ENCODE results near the gene ERN2.
"Not testable (repeated sequence)": the region's sequence is repeated elsewhere in the genome, so short reads cannot be mapped to it uniquely, and the experiment has no call there.

ERN2 gene

GRCh38 chr16:23754594-23755483, 41.8 kb upstream of the ERN2 start, which contains the start of gene CHP2:
CHP2 (plus strand) TSS chr16:23755026; CDS start chr16:23755050, 24 bp downstream.
- Histone ChIP-seq H4K91ac (ENCODE audit: low read depth, low read length, poor library complexity) (no peak within 1 kb of the TSS), H3K9ac (ENCODE audit: low read depth, low read length, poor library complexity) (no peak within 1 kb of the TSS), H4K8ac (ENCODE audit: low read depth, low read length) (no peak within 1 kb of the TSS), H3K27me3 (ENCODE audit: control insufficient read depth in 3 of 3, insufficient read depth in 3 of 3, low read depth in 1 of 3, low read length in 3 of 3) (peaks cover 0 to 45% (median 23%) of the 10 kb centered on the region in 3 experiments), H3K18ac (ENCODE audit: low read length) (peak within 1 kb of the TSS; percentile 83), H3K27ac (replicated peaks; ENCODE audit: low read length) (no peak within 1 kb of the TSS), H2BK12ac (ENCODE audit: low read length) (no peak within 1 kb of the TSS), H3K4me1 (ENCODE audit: control insufficient read depth in 2 of 2, insufficient read depth in 1 of 2, low read depth in 1 of 2, low read length in 2 of 2) (no peaks in the 10 kb centered on the region), H2BK120ac (ENCODE audit: low read depth, low read length) (no peak within 1 kb of the TSS), H2BK15ac (ENCODE audit: low read length) (no peak within 1 kb of the TSS), H2AK5ac (ENCODE audit: low read depth, low read length) (peak within 1 kb of the TSS; percentile 75), H3K79me1 (ENCODE audit: low read depth, low read length) (no peaks in the 10 kb centered on the region), H3K9me3 (replicated peaks in 1 of 2; ENCODE audit: control insufficient read depth in 2 of 2, insufficient read depth in 1 of 2, low read depth in 1 of 2, low read length in 2 of 2) (peaks cover 0 to 4% of the 10 kb centered on the region in 2 donors), H3K14ac (ENCODE audit: low read length) (peak within 1 kb of the TSS; percentile 89), H3K4me2 (ENCODE audit: insufficient read depth, low read length, poor library complexity, severe bottlenecking) (peak within 1 kb of the TSS; percentile 45), H2AFZ (ENCODE audit: low read length) (peak within 1 kb of the TSS; percentile 73), H3K4me3 (ENCODE audit: low read length in 2 of 2) (peak within 1 kb of the TSS in 1 of 2 donors; percentile 71), H2BK5ac (ENCODE audit: low read length) (peak within 1 kb of the TSS; percentile 53), H3K36me3 (replicated peaks in 1 of 2; ENCODE audit: control insufficient read depth in 2 of 2, insufficient read depth in 2 of 2, low read length in 2 of 2) (no peaks in the 10 kb centered on the region), H3K23ac (ENCODE audit: low read depth, low read length, poor library complexity) (peak within 1 kb of the TSS; percentile 93), H3K4ac (ENCODE audit: low read length) (peak within 1 kb of the TSS; percentile 23)
- DNase-seq (ENCODE audit: low spot score), result no peak
- WGBS, 2 donors (ENCODE audit: extremely low coverage in 2 of 2, insufficient read length in 2 of 2, insufficient replicate concordance in 1 of 2), result no CpG with 5 or more reads among the region's 80 CpGs

GRCh38 chr16:23753908-23754593, 41.0 kb upstream of the ERN2 start:
- no peaks in the 10 kb centered on the region for H3K36me3 ChIP-seq (replicated peaks in 1 of 2; ENCODE audit: control insufficient read depth in 2 of 2, insufficient read depth in 2 of 2, low read length in 2 of 2)
- peaks cover 0 to 45% (median 23%) of the 10 kb centered on the region in 3 experiments for H3K27me3 ChIP-seq (ENCODE audit: control insufficient read depth in 3 of 3, insufficient read depth in 3 of 3, low read depth in 1 of 3, low read length in 3 of 3)
- no peak overlapping the region for H3K9ac ChIP-seq (ENCODE audit: low read depth, low read length, poor library complexity)
- no peak overlapping the region for H3K4me3 ChIP-seq (ENCODE audit: low read length in 2 of 2)
- peaks cover 0 to 4% of the 10 kb centered on the region in 2 donors for H3K9me3 ChIP-seq (replicated peaks in 1 of 2; ENCODE audit: control insufficient read depth in 2 of 2, insufficient read depth in 1 of 2, low read depth in 1 of 2, low read length in 2 of 2)
- no peak overlapping the region for H4K8ac ChIP-seq (ENCODE audit: low read depth, low read length)
- no peak for DNase-seq (ENCODE audit: low spot score)
- no peak overlapping the region for H3K14ac ChIP-seq (ENCODE audit: low read length)
- H3K4me2 ChIP-seq (ENCODE audit: insufficient read depth, low read length, poor library complexity, severe bottlenecking), result peak overlapping the region; percentile 45
- WGBS, 2 donors (ENCODE audit: extremely low coverage in 2 of 2, insufficient read length in 2 of 2, insufficient replicate concordance in 1 of 2), result no CpG with 5 or more reads among the region's 17 CpGs
- H3K27ac ChIP-seq (replicated peaks; ENCODE audit: low read length), result no peak overlapping the region
- H2BK5ac ChIP-seq (ENCODE audit: low read length), result no peak overlapping the region
- peak overlapping the region; percentile 75 for H2AK5ac ChIP-seq (ENCODE audit: low read depth, low read length)
- no peak overlapping the region for H3K4ac ChIP-seq (ENCODE audit: low read length)
- H2BK120ac ChIP-seq (ENCODE audit: low read depth, low read length), result no peak overlapping the region
- no peak overlapping the region for H2BK15ac ChIP-seq (ENCODE audit: low read length)
- peak overlapping the region; percentile 93 for H3K23ac ChIP-seq (ENCODE audit: low read depth, low read length, poor library complexity)
- H4K91ac ChIP-seq (ENCODE audit: low read depth, low read length, poor library complexity), result no peak overlapping the region
- H3K4me1 ChIP-seq (ENCODE audit: control insufficient read depth in 2 of 2, insufficient read depth in 1 of 2, low read depth in 1 of 2, low read length in 2 of 2), result no peaks in the 10 kb centered on the region
- no peaks in the 10 kb centered on the region for H3K79me1 ChIP-seq (ENCODE audit: low read depth, low read length)
- no peak overlapping the region for H2BK12ac ChIP-seq (ENCODE audit: low read length)
- no peak overlapping the region for H2AFZ ChIP-seq (ENCODE audit: low read length)
- peak overlapping the region; percentile 83 for H3K18ac ChIP-seq (ENCODE audit: low read length)

GRCh38 chr16:23751053-23751452, 38.0 kb upstream of the ERN2 start:
- not testable (repeated sequence) for H3K79me1 ChIP-seq (ENCODE audit: low read depth, low read length); DNase-seq (ENCODE audit: low spot score)
- peaks cover 0 to 29% (median 18%) of the 10 kb centered on the region in 3 experiments for H3K27me3 ChIP-seq (ENCODE audit: control insufficient read depth in 3 of 3, insufficient read depth in 3 of 3, low read depth in 1 of 3, low read length in 3 of 3)

GRCh38 chr16:23748630-23749029, 35.6 kb upstream of the ERN2 start:
- no peak overlapping the region for H3K4me2 ChIP-seq (ENCODE audit: insufficient read depth, low read length, poor library complexity, severe bottlenecking)
- H3K9me3 ChIP-seq (replicated peaks in 1 of 2; ENCODE audit: control insufficient read depth in 2 of 2, insufficient read depth in 1 of 2, low read depth in 1 of 2, low read length in 2 of 2), result no peaks in the 10 kb centered on the region
- H3K4me1 ChIP-seq (ENCODE audit: control insufficient read depth in 2 of 2, insufficient read depth in 1 of 2, low read depth in 1 of 2, low read length in 2 of 2), result no peaks in the 10 kb centered on the region
- no peak overlapping the region for H2AK5ac ChIP-seq (ENCODE audit: low read depth, low read length)
- no CpG with 5 or more reads among the region's 1 CpG for WGBS, 2 donors (ENCODE audit: extremely low coverage in 2 of 2, insufficient read length in 2 of 2, insufficient replicate concordance in 1 of 2)
- no peak overlapping the region for H3K9ac ChIP-seq (ENCODE audit: low read depth, low read length, poor library complexity)
- H4K8ac ChIP-seq (ENCODE audit: low read depth, low read length), result no peak overlapping the region
- H3K4me3 ChIP-seq (ENCODE audit: low read length in 2 of 2), result no peak overlapping the region
- no peak overlapping the region for H2BK5ac ChIP-seq (ENCODE audit: low read length)
- H2BK12ac ChIP-seq (ENCODE audit: low read length), result no peak overlapping the region
- H3K18ac ChIP-seq (ENCODE audit: low read length), result no peak overlapping the region
- no peak overlapping the region for H3K4ac ChIP-seq (ENCODE audit: low read length)
- no peaks in the 10 kb centered on the region for H3K79me1 ChIP-seq (ENCODE audit: low read depth, low read length)
- H2BK120ac ChIP-seq (ENCODE audit: low read depth, low read length), result no peak overlapping the region
- H3K23ac ChIP-seq (ENCODE audit: low read depth, low read length, poor library complexity), result no peak overlapping the region
- no peak overlapping the region for H3K14ac ChIP-seq (ENCODE audit: low read length)
- no peak overlapping the region for H4K91ac ChIP-seq (ENCODE audit: low read depth, low read length, poor library complexity)
- H3K36me3 ChIP-seq (replicated peaks in 1 of 2; ENCODE audit: control insufficient read depth in 2 of 2, insufficient read depth in 2 of 2, low read length in 2 of 2), result no peaks in the 10 kb centered on the region
- no peak overlapping the region for H3K27ac ChIP-seq (replicated peaks; ENCODE audit: low read length)
- no peak overlapping the region for H2AFZ ChIP-seq (ENCODE audit: low read length)
- peaks cover 0 to 8% (median 0%) of the 10 kb centered on the region in 3 experiments for H3K27me3 ChIP-seq (ENCODE audit: control insufficient read depth in 3 of 3, insufficient read depth in 3 of 3, low read depth in 1 of 3, low read length in 3 of 3)
- no peak overlapping the region for H2BK15ac ChIP-seq (ENCODE audit: low read length)
- DNase-seq (ENCODE audit: low spot score), result no peak

More at GRCh38 chr16:23751053-23751452, 38.0 kb upstream of the ERN2 start:
- H3K4me2 ChIP-seq (ENCODE audit: insufficient read depth, low read length, poor library complexity, severe bottlenecking); H2BK15ac ChIP-seq (ENCODE audit: low read length); H3K4me3 ChIP-seq (ENCODE audit: low read length in 2 of 2); H2BK120ac ChIP-seq (ENCODE audit: low read depth, low read length); H3K14ac ChIP-seq (ENCODE audit: low read length); H2AFZ ChIP-seq (ENCODE audit: low read length); H3K27ac ChIP-seq (replicated peaks; ENCODE audit: low read length); H3K18ac ChIP-seq (ENCODE audit: low read length); H4K8ac ChIP-seq (ENCODE audit: low read depth, low read length); H4K91ac ChIP-seq (ENCODE audit: low read depth, low read length, poor library complexity); H3K36me3 ChIP-seq (replicated peaks in 1 of 2; ENCODE audit: control insufficient read depth in 2 of 2, insufficient read depth in 2 of 2, low read length in 2 of 2); H2BK5ac ChIP-seq (ENCODE audit: low read length); H3K4ac ChIP-seq (ENCODE audit: low read length); H3K9ac ChIP-seq (ENCODE audit: low read depth, low read length, poor library complexity); H2BK12ac ChIP-seq (ENCODE audit: low read length); H3K23ac ChIP-seq (ENCODE audit: low read depth, low read length, poor library complexity); H2AK5ac ChIP-seq (ENCODE audit: low read depth, low read length); H3K9me3 ChIP-seq (replicated peaks in 1 of 2; ENCODE audit: control insufficient read depth in 2 of 2, insufficient read depth in 1 of 2, low read depth in 1 of 2, low read length in 2 of 2); H3K4me1 ChIP-seq (ENCODE audit: control insufficient read depth in 2 of 2, insufficient read depth in 1 of 2, low read depth in 1 of 2, low read length in 2 of 2): not testable (repeated sequence)
- no CpG with 5 or more reads among the region's 1 CpG for WGBS, 2 donors (ENCODE audit: extremely low coverage in 2 of 2, insufficient read length in 2 of 2, insufficient replicate concordance in 1 of 2)

All from neuronal stem cell (in vitro differentiated cells).